Limb (tissue), 2 donors: ENCODE data around the gene TATDN2.
"Not testable (repeated sequence)": the region's sequence is repeated elsewhere in the genome, so short reads cannot be mapped to it uniquely, and the experiment has no call there.

Experiments used
- DNase-seq, 2 donors: peaks; one replicate each; pipeline ENCODE4 v3.0.0-alpha.2; 2016; ENCODE audit errors: extremely low spot score in 2 of 2

Gene TATDN2

DNA sequence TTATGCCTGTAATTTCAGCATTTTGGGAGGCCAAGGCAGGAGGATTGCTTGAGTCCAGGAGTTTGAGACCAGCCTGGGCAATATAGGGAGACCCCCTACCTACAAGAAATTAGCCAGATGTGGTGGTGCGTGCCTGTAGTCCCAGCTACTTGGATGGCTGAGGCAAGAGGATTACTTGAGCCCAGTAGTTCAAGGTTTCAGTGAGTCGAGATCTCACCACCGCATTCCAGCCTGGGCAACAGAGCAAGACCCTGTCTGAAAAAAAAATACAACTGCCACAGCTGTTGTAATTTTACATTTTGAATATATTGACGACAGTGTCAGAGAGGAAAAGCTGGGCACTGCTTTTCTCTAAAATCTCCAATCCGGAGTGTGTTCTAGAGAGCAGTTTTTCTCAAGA, 21.2 kb downstream of the TATDN2 start:
- DNase-seq = no peak

DNA sequence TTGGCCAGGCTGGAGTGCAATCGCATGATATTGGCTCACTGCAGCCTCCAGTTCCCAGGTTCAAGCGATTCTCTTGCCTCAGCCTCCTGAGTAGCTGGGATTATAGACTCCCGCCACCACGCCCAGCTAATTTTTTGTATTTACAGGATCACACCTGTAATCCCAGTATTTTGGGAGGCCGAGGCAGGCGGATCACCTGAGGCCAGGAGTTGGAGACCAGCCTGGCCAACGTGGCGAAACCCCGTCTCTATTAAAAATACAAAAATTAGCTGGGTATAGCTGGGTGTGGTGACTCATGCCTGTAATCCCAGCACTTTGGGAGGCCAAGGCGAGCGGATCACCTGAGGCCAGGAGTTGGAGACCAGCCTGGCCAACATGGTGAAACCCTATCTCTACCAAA, 24.2 kb downstream of the TATDN2 start:
- DNase-seq = not testable (repeated sequence)

DNA sequence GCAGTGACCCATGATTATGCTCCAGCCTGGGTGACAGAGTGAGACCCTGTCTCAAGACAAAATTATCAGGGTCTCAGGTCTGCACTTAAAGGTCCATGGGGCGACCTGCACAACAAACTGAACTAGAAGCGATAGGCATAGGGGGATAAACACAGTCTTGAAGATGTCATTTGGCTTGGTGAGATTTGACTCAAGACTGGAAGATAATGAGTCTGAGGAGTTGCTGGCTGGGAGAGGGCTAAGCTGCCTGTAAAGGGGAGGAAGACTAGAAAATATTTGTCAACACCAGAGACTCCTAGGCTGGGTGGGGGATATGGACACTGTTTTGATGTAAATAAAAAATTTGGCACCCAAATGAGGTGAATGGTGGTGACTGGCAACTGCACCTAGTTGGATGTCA, 24.7 kb downstream of the TATDN2 start:
- DNase-seq = no peak

DNA sequence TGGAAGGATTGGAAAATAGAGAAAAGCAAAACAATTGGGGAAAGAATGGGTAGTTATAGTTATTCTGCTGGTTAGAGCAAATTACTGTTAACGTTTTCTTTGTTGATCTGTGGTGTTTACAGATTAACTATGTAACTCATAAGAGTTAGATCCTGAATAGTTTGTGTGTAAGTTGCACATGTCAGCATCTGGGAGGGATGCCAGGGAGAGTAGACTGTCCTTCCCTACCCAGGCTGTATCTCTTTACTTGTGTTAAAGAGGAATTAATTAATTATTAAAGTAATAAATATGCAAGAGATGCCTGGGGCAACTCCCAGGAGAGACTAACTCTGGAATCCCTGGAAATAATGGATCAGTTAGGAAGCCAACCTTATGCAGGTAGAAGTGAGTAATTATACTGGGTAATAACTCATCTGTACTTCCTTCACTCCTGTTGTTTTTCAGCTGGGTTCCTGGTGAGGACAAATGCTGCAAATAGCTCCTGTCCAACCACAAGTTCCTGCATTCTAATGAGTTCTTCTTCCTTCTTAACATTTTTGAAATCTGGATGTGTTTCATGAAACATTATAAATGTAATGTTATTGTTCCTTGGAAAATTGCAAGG, 25.5 kb downstream of the TATDN2 start:
- no peak for DNase-seq

DNA sequence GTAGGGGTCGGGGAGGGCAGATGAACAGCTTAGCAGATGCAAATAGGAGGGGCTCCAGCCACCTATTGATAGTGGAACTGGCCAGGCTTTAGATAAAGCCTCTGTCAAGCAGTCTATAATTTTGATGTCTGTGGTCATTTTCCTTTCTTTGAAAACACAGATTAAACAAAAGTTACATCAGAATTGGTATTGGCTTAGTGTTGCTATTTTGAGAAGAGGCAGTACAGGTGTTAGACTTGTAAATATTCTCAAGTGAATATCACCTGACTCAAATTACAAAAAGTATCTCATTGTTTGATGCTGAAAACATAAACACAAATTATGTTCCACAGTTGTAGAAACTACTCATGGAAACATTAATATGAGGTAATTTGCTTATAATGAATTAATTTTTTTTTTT, 26.3 kb downstream of the TATDN2 start:
- no peak for DNase-seq

DNA sequence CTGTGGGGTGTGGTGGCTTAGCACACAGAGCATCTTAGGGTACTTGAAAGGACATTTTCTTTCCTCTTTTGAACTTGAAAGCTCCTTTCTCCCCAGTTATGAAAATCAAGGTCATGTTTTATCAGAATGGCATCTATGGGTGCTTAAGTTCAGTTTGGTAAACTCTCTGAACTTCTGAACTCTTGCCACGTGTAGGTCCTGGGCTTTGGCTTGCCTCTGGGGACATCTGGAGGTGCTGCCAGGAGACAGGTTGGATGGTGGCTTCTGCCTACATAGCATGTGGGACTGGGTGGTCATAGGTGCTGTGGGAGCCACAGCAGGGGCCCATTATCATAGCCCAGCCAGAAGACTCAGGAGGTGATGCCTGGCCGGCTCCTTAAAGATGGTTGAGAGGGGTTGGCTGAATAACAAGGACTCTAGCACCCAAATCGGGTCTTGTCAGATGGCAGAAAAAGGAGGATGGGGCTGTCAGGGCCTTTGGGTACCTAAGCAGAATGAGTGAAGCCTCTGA, 28.9 kb downstream of the TATDN2 start:
- DNase-seq = no peak

DNA sequence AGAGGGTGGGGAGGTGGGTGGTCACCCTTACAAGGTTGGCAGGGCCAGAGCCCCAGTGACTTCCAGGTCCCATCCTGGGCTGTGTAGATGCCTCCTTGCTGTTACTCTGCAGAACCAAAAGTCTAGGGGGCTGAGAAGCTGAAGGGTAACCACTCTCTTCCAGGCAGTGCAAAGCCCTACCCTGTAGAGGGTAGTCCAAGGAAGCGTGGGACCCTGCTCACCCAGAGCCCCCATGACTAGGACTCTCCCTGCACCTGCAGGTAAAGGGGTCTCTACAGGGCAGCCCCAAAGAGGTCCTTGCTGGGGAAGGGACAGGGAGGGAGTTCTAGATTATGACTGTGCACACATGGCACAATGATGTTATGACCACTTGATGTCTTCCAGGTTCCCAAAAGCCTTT, 30.2 kb downstream of the TATDN2 start:
- DNase-seq = no peak

DNA sequence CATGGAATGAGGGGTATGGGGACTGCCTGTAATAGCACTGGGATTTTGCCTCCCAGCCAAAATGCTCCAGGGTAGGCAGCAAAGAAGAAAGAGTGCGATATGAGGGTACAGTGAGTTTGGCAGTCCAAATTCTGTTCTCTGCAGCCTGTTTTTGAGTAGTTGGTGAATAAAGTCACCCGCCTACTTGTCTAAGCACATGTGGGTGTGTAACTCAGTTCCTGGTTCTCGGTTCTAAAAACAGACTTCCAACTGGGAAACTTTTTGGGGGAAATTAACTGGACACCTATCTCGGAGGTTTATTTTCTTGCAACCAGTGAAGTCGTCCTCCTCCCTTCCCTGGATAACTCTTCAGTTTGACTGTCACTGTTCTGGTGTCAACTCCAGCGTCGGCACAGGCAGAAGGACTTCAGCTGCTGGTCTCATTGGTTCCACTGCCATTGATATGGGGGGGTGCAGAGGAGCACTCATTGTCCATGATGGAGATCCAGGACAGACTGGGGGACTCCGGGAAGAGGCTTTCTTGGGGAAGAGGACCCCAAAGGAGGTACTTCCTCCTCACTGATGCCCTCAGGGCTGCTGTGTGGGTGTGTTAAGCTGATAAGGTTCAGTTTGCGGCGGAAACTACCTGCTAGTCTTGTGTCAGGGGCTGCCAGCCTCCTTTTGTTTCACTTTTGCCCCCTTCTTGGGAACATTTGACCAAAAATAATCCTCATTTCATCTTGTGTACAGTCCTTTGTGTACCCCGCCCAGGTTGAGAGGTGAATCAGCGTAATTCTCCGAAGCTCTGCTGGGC, 31.3 kb downstream of the TATDN2 start:
- DNase-seq = no peak

DNA sequence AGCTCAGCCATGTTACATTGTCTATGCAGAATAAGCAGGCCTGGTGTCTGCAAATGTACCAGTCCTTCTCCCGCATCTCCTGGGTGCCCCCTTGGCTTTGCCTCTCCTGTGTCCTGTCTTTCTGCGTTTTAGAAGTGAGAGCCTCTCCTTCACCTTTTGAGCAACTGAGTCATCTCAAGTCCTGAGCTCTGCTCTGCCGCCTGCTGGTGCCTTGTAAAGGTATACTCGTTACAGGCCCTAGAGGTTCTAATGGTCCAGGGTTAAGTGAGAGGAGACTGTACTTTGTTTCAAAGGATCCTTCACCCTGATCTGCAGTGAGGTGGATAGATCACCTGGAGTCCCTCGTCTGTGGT, 31.9 kb downstream of the TATDN2 start:
- no peak for DNase-seq

DNA sequence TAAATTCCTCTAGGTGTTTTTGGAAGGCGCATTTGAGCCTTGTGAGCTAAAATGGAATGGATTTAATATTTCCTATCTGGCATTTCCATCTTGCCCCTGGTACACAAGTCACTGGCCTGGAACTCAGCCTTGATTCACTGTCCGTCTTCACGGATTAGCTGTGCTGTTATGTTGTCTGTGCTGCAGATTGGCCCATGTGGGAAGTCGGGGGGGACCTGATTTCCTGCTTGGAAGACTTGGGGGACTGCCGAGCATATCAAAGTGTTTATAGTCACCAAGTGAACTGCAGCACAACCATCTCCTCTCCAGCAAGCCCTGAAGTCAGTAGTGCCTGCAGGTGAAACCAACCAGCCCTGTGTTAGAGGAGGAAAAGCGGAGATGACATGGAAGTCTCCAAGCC, 32.3 kb downstream of the TATDN2 start:
- DNase-seq = no peak

DNA sequence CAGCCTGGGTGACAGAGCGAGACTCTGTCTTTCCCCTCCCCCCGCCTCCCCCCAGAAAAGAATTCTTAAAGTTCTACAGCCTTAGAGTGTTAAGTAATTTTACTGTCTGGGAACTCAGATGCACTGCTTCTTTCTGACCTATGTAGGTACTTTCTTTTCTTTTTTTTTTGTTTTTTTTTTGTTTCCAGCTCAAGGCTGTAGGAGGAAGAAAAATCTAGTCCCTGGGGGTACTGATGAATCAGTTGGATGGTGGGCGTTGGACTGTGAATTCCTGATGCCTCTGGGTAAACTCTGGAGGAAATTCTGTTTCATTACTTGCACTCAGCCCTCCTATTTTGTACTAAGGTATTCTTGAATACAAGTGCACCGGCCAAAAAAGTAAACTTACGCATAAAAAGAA, 33.7 kb downstream of the TATDN2 start:
- no peak for DNase-seq

DNA sequence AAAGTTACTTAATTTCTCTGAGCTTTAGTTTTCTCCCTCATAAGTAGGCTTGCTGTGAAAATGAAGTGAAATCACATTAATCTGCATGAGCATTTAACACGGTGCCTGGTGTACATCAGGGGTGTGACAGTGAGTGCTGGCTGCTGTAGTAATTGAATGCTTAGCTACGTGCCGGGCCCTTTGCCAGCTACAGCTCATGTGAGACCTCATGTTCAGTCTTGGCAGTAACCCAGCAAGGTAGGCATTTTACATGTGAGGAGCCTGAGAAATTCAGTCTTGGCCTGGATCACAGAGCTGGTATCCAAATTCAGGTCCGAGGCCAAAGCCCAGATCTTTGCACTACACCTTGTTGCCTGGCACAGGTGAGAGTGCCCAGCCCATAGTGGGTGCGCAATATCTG, 35.4 kb downstream of the TATDN2 start:
- no peak for DNase-seq

DNA sequence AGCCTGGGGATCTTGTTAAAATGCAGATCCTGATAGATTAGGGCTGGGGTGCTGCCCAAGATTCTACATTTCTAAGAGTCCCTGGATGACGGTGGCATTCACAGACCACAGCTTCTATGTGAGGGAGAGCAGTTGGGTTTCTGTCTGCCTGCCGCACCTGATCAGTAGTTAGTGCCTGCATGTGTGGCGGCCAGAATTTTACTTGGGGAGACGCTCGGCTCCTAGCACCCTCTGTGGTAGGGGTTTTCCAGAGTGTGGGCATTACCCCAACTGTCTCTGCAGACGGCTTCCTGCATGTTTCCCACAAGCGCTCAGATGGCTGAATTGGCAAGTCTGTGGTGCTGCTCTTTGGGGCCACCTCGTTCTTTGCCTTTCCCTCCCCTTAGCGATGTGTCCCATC, 36.2 kb downstream of the TATDN2 start:
- no peak for DNase-seq

DNA sequence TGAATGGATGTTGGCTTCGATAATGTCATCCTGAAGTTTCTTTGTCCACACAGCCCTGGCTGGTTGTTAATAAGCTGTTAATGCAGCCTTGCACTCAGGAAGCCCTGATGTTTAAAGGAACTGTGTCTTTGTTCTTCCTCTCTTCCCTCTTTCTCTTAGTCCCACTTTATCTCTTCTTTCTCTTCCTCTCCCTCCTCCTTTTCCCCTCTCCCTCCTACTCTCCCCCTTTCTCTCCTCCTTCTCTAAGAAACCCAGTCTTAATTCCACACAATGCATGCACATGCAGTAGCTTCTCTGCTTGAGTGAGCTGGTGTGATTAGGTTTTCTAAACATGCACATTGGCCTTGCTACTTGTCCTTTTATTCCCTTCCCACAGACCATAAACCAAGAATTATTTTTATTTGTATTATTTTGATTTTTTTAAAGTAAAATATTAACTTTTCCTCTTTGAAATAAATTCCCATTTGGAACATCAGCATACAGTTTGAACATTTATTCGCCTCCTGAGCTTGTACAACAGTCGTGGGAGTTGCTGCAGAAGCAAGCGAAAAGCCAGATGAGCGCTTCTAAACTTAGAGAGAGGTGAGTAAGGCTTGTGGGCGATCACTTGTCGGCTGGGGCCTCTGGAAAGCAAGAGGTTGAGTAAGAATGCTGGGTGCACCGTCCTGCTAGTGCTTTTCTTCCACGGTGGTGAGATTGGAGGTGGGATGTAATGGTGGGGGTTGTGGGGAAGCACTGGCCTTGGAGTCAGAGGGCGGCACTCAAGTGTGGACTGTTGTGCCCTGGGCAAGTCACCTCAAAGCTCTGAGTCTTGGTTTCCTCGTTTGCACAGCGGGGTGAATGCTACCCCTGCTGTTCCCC, 37.2 kb downstream of the TATDN2 start:
- no peak for DNase-seq

DNA sequence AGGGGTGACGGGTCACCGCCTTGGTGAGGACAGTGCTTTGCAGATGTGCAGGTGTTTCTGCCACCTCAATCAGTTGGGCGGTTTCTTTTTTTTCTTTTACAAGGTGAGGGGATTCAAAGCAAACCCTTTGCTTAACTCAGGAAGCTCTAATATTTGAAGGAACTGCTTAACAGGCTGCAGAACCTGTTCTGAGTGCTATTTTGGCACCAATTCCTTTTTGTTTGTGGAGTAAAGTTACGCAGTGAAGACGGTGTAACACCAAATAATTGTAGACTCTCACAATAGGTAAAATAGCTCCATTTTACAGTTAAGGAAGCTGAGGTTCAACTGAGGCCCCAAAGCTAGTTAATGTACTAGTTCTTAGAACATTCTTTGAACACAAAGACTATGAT, 37.9 kb downstream of the TATDN2 start:
- no peak for DNase-seq

DNA sequence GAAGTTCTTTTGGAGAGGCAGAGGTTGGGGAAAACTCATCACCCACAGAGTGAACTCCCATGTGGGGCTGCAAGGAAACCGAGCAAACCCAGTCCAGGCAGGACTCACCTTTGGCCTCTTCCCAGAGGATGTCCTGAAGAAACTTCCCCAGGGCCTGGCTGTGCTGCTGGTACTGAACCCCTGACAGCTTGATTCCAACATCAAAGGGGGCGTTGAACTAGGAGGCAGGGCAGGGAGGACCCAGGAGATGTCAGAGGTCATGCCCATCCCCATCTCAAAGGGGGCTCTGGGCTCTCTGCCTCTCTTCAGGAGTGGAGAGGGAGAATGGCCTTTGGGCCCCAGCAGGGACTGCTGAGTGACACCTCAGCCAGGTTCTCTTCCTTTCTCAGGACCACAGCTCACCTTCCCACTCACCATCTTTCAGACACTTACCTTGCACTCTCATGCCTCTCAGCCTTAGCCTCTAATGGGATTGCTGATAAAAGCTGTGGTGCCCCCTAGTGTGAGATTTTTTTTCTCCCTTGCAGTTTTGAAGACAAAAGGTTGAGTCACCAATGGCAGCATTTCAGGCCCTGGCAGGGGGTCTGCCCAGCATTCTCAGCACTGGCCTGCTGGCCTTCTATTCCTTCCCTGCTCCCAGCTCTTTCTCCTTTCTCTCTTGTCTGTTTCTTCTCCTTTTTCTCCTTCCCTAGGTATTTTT, 38.5 kb downstream of the TATDN2 start:
- DNase-seq = peak in 1 of 2 donors; percentile 47

DNA sequence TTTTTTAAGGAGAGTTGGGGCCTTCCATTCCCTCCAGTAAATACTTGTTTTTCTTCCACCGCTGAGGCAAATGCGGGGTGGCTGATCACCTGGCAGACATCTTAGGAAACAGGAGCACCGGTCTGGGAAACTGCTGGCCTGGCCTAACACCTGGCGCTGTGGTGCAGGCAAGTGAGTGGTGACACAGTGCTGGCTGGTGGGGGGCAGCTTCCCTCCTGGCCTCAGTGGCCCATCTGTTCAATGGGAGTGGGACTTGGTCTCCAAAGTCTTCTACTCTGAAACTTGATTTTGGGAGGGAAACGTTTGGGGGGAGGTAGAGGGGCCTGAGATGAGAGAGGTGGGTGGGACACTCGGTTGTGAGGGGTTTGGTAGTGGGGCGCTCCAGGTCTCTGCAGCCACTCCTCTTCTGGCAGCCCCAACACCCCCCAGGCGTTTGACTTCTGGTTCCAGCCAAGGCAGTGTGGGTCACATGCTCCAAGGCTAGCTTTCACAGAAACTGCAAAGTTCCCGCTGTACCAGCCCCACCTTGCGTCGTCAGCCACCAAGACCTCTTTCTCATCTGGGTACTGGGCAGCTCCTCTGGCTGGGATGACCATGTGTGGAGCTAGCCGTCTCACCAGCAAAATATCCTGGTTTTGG, 39.8 kb downstream of the TATDN2 start:
- no peak for DNase-seq

DNA sequence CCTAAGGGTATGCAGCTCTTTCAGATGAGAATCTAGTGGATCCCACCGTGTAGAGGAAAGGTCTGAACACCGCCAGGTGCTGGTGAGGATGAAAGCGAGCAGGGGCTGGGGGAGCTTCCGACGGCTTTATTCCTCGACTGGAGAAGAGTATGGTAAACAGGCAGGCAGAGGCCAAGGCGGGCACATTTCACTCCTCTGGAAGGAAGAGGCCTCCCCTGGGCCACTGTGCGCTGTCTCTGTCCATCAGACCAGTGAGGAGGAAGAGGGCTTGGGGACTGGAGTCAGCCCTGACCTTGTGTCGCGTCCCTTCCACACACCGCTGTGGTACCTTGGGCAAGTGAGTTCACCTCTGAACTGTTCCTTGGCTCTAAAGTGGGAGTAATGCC, 40.3 kb downstream of the TATDN2 start:
- no peak for DNase-seq

DNA sequence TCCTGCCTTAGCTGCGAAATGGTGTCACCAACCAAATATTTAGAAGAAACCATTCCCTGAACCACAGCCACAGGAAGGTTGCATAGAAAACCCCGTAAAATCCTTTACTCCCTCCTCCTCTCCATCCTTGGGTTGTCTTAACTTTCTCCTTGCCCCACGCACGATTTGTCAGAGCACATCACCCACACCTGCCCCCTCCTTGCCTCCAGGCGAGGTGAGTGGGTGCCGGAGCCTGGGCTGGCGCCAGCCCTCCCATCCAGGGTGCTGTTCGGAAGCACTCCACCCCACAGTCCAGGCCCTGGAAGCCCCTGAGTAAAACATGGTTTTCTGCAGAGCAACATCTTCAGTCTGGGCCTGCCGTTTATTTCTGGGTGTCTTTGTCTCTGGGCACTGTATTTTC, 40.8 kb downstream of the TATDN2 start:
- no peak for DNase-seq

DNA sequence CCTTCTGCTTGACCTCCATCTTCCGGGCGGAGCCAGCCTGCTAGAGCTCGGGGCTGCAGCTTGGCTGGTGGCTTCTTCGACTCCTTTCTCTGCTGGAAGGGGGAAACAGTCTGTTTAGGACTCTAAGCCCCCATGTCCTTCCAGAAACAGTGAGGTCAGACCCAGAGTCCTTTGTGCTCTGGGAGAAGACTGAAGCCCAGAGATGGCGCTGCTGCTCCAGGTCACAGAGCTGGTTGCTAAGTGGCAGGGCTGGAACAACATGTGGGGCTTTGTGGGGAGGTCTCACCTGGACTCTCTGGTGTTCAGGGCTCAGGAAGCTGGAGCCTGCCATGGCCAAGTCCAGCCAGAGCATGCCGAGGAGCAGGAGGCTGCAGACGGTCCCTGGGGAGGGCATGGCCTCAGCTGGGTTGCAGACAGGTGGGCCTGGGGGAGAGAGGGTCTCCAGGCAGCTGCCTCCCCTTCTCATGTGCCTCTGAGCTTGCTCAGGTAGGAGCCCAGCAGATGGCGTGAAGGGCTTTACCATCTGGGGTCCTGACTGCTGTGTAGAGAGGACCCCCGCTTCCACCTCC, 41.6 kb downstream of the TATDN2 start:
- no peak for DNase-seq
